Measurements from ENCODE around the gene CLCN5. TPM values are rescaled to one million over a fixed set of nuclear protein-coding genes. Genes with fewer than 3 reads are reported as not detected.
"Not testable (repeated sequence)": the region's sequence is repeated elsewhere in the genome, so short reads cannot be mapped to it uniquely, and the experiment has no call there.

The CLCN5 gene
- total and polyA plus RNA-seq, 2 donors (not counting 1 experiment from before 2014, with no cell fraction given): 2.9 to 3.6 TPM

DNA sequence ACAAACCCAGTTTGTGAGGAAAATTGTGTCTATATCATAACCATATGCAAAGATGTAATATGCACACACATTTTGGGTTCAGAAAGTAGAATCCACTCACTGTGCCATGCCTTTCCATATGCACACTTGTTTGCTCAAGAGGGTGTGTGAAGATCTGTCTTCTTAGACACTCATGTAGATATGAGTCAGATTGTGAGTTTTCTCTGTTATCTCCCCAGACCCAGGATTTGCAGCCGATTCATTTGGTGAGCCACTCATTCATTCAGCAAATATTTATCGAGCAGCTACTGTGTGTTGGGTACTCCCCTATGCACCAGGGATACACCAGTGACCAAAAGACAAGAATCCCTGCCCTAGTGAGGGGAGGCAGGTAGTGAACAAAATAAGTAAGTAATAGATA is 81.5 kb downstream of the CLCN5 start:
- TF ChIP-seq EZH2 (IDR thresholded peaks at IDR 0.05; ENCODE audit: low read length, missing control alignments): no peak
- TF ChIP-seq, protein P1, sequence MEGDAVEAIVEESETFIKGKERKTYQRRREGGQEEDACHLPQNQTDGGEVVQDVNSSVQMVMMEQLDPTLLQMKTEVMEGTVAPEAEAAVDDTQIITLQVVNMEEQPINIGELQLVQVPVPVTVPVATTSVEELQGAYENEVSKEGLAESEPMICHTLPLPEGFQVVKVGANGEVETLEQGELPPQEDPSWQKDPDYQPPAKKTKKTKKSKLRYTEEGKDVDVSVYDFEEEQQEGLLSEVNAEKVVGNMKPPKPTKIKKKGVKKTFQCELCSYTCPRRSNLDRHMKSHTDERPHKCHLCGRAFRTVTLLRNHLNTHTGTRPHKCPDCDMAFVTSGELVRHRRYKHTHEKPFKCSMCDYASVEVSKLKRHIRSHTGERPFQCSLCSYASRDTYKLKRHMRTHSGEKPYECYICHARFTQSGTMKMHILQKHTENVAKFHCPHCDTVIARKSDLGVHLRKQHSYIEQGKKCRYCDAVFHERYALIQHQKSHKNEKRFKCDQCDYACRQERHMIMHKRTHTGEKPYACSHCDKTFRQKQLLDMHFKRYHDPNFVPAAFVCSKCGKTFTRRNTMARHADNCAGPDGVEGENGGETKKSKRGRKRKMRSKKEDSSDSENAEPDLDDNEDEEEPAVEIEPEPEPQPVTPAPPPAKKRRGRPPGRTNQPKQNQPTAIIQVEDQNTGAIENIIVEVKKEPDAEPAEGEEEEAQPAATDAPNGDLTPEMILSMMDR (conservative IDR thresholded peaks at IDR 0.05 in 1 of 2, IDR thresholded peaks at IDR 0.05 in 1 of 2; ENCODE audit: low read depth in 1 of 2, low read length in 2 of 2): no peak
- H3K36me3 ChIP-seq (ENCODE audit: control insufficient read depth, insufficient read depth, low read length): no peaks in the 10 kb centered on the region

DNA sequence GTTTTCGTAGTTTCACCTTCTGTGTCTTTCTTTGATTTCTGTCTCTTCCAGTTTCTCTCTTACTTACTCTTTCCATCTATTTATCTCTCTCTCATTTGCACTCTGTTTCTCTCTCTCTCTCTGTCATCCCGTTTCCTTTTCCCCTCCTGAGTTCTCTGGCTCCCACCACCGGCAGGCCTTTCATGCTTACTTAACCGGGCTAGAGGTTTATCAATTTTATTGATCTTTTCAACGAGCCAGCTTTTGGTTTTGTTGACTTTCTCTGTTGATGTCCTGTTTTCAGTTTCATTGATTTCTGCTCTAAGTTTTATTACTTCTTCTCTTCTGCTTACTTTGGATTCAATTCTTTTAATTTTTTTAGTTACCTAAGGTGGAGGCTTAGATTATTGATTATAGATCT is 103.2 kb downstream of the CLCN5 start:
- not testable (repeated sequence) for H2AFZ ChIP-seq (ENCODE audit: low read length); H3K27ac ChIP-seq (ENCODE audit: insufficient read depth, low read length); H3K4me1 ChIP-seq (ENCODE audit: control insufficient read depth, extremely low read depth, insufficient read depth, low read length); H3K36me3 ChIP-seq (ENCODE audit: control insufficient read depth, insufficient read depth, low read length); DNase-seq (ENCODE audit: low read depth in 2 of 2); H4K20me1 ChIP-seq (ENCODE audit: control insufficient read depth, extremely low read depth, insufficient read depth, low read length); H3K9ac ChIP-seq (ENCODE audit: insufficient read depth, low read length); H3K4me3 ChIP-seq (replicated peaks in 1 of 4; ENCODE audit: control extremely low read depth in 1 of 4, insufficient read depth in 1 of 4, low read depth in 3 of 4, low read length in 4 of 4); H3K9me3 ChIP-seq (ENCODE audit: control insufficient read depth, insufficient read depth, low read depth, low read length); H3K4me2 ChIP-seq (ENCODE audit: extremely low read depth, insufficient read depth, low read length); H3K27me3 ChIP-seq (ENCODE audit: control insufficient read depth, insufficient read depth, low read length); H3K79me2 ChIP-seq (ENCODE audit: control insufficient read depth, insufficient read depth, low read length)

More for the DNA sequence above, 81.5 kb downstream of the CLCN5 start:
- Histone ChIP-seq H3K79me2 (ENCODE audit: control insufficient read depth, insufficient read depth, low read length) (no peaks in the 10 kb centered on the region), H4K20me1 (ENCODE audit: control insufficient read depth, extremely low read depth, insufficient read depth, low read length) (no peaks in the 10 kb centered on the region), H3K9ac (ENCODE audit: insufficient read depth, low read length) (no peak overlapping the region), H3K4me1 (ENCODE audit: control insufficient read depth, extremely low read depth, insufficient read depth, low read length) (no peaks in the 10 kb centered on the region), H3K4me2 (ENCODE audit: extremely low read depth, insufficient read depth, low read length) (no peak overlapping the region), H2AFZ (ENCODE audit: low read length) (no peak overlapping the region), H3K27me3 (ENCODE audit: control insufficient read depth, insufficient read depth, low read length) (no peaks in the 10 kb centered on the region), H3K9me3 (ENCODE audit: control insufficient read depth, insufficient read depth, low read depth, low read length) (no peaks in the 10 kb centered on the region), H3K4me3 (replicated peaks in 1 of 4; ENCODE audit: control extremely low read depth in 1 of 4, insufficient read depth in 1 of 4, low read depth in 3 of 4, low read length in 4 of 4) (no peak overlapping the region), H3K27ac (ENCODE audit: insufficient read depth, low read length) (no peak overlapping the region)
- DNase-seq (ENCODE audit: low read depth in 2 of 2): peak in 1 of 2 donors; percentile 16

DNA sequence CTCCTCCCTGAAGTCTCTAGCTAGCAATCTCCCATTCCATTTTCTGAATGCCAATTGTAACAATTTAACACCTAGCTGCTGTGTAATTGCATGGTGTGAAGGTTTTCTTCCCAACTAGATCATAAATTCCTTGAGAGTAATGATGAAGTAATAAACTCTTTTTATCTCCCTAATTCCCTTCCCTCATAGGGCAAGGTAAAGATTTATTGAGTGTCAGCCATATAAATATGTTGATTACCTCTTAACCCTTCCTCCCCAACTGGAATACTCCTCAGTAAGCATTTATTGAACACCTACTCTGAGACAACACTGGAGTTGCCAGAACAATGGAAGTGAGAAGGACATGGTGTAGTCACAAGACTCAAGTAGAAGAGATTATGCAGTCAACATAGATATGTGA is 112.7 kb downstream of the CLCN5 start:
- no peaks in the 10 kb centered on the region for H3K9me3 ChIP-seq (ENCODE audit: control insufficient read depth, insufficient read depth, low read depth, low read length)
- H3K9ac ChIP-seq (ENCODE audit: insufficient read depth, low read length): no peak overlapping the region
- no peak for TF ChIP-seq EZH2 (IDR thresholded peaks at IDR 0.05; ENCODE audit: low read length, missing control alignments)
- TF ChIP-seq, protein P1 (conservative IDR thresholded peaks at IDR 0.05 in 1 of 2, IDR thresholded peaks at IDR 0.05 in 1 of 2; ENCODE audit: low read depth in 1 of 2, low read length in 2 of 2): no peak
- H4K20me1 ChIP-seq (ENCODE audit: control insufficient read depth, extremely low read depth, insufficient read depth, low read length): no peaks in the 10 kb centered on the region
- H3K27me3 ChIP-seq (ENCODE audit: control insufficient read depth, insufficient read depth, low read length): no peaks in the 10 kb centered on the region
- H2AFZ ChIP-seq (ENCODE audit: low read length): no peak overlapping the region
- no peak overlapping the region for H3K27ac ChIP-seq (ENCODE audit: insufficient read depth, low read length)
- H3K4me3 ChIP-seq (replicated peaks in 1 of 4; ENCODE audit: control extremely low read depth in 1 of 4, insufficient read depth in 1 of 4, low read depth in 3 of 4, low read length in 4 of 4): no peak overlapping the region
- H3K4me2 ChIP-seq (ENCODE audit: extremely low read depth, insufficient read depth, low read length): no peak overlapping the region
- no peak for DNase-seq (ENCODE audit: low read depth in 2 of 2)
- H3K79me2 ChIP-seq (ENCODE audit: control insufficient read depth, insufficient read depth, low read length): no peaks in the 10 kb centered on the region
- H3K36me3 ChIP-seq (ENCODE audit: control insufficient read depth, insufficient read depth, low read length): no peaks in the 10 kb centered on the region
- no peaks in the 10 kb centered on the region for H3K4me1 ChIP-seq (ENCODE audit: control insufficient read depth, extremely low read depth, insufficient read depth, low read length)

Measured in fibroblast of lung (primary cell).